ENCODE measurements around the gene CDHR2.

The CDHR2 gene
- long read RNA-seq, donor 1, full-length matches to known transcripts = 1 of 1 reads
- long read RNA-seq, donor 1, partial matches to known transcripts = 0 of 1 reads
- long read RNA-seq, donor 1, other reads (novel, unspliced or antisense) = 0 of 1 reads
- long read RNA-seq, donor 2 = 0 reads
- long read RNA-seq, donor 3 = 0 reads
- long read RNA-seq, donor 4 = 0 reads
- long read RNA-seq, donor 5, full-length matches to known transcripts = 1 of 1 reads
- long read RNA-seq, donor 5, partial matches to known transcripts = 0 of 1 reads
- long read RNA-seq, donor 5, other reads (novel, unspliced or antisense) = 0 of 1 reads
- long read RNA-seq, donor 6 = 0 reads
- long read RNA-seq, donor 7, full-length matches to known transcripts = 2 of 2 reads
- long read RNA-seq, donor 7, partial matches to known transcripts = 0 of 2 reads
- long read RNA-seq, donor 7, other reads (novel, unspliced or antisense) = 0 of 2 reads
- long read RNA-seq, donor 8, full-length matches to known transcripts = 1 of 1 reads
- long read RNA-seq, donor 8, partial matches to known transcripts = 0 of 1 reads
- long read RNA-seq, donor 8, other reads (novel, unspliced or antisense) = 0 of 1 reads

- DNase-seq = peak; percentile 44
Observed at GRCh38 chr5:176548967-176549444, at the start of gene CDHR2. Gene CDHR2 (plus strand): TSS chr5:176549342. CDS start chr5:176565353, 16,011 bp downstream.

GRCh38 chr5:176500511-176500910, 48.6 kb upstream of the CDHR2 start:
- no peak for DNase-seq

- DNase-seq = no peak
Observed at GRCh38 chr5:176501333-176501732, 47.8 kb upstream of the CDHR2 start.

GRCh38 chr5:176503496-176503895, 45.6 kb upstream of the CDHR2 start:
- DNase-seq = no peak

- DNase-seq = no peak
Observed at GRCh38 chr5:176507911-176508310, 41.2 kb upstream of the CDHR2 start.

GRCh38 chr5:176508603-176509002, 40.5 kb upstream of the CDHR2 start:
- no peak for DNase-seq

GRCh38 chr5:176513788-176514187, 35.4 kb upstream of the CDHR2 start:
- no peak for DNase-seq

- DNase-seq = no peak
Observed at GRCh38 chr5:176514244-176514950, 34.7 kb upstream of the CDHR2 start.

GRCh38 chr5:176515396-176515795, 33.7 kb upstream of the CDHR2 start:
- DNase-seq = no peak

- DNase-seq = no peak
Observed at GRCh38 chr5:176517053-176517661, 32.0 kb upstream of the CDHR2 start.

GRCh38 chr5:176519810-176520720, 29.1 kb upstream of the CDHR2 start:
- no peak for DNase-seq

GRCh38 chr5:176521286-176521685, 27.9 kb upstream of the CDHR2 start:
- DNase-seq = no peak

GRCh38 chr5:176521699-176522263, 27.4 kb upstream of the CDHR2 start:
- DNase-seq = no peak

GRCh38 chr5:176524138-176524537, 25.0 kb upstream of the CDHR2 start:
- DNase-seq = no peak

GRCh38 chr5:176524987-176525386, 24.2 kb upstream of the CDHR2 start:
- no peak for DNase-seq

- DNase-seq = no peak
Observed at GRCh38 chr5:176525677-176526076, 23.5 kb upstream of the CDHR2 start.

GRCh38 chr5:176526462-176526861, 22.7 kb upstream of the CDHR2 start:
- DNase-seq = no peak

GRCh38 chr5:176527246-176528222, 21.6 kb upstream of the CDHR2 start:
- no peak for DNase-seq

GRCh38 chr5:176528301-176528700, 20.8 kb upstream of the CDHR2 start:
- DNase-seq = no peak

GRCh38 chr5:176528761-176529115, 20.4 kb upstream of the CDHR2 start:
- no peak for DNase-seq
